Measurements from ENCODE around the gene PCDHA8.
"Not testable (repeated sequence)": the region's sequence is repeated elsewhere in the genome, so short reads cannot be mapped to it uniquely, and the experiment has no call there.

The PCDHA8 gene

GRCh38 chr5:140829511-140830501 lies 11.2 kb upstream of the PCDHA8 start:
- DNase-seq (ENCODE audit: low spot score): not testable (repeated sequence)

DNA sequence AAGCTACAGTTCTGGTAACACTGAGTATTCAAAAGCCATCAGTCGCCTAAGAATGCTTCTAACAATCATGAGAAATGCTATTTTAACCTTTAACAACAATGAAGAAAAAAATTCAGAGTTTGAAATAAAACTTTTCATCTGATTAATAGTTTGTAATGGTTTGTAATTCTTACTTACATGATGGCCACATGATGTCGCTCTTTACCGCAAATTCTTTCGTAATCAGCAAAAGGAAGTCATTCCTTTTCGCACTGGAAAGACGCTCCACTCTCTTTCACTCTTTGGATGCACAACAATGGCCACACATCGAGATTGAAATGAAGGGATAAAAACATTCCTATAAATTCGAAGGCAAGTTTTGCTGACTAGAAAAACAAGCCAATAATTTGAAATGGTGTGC lies 7.0 kb upstream of the PCDHA8 start, which contains the start of gene PCDHA7:
TSS of gene PCDHA7 (plus strand) at position 277 of the 400 bp plus-strand sequence. CDS start at position 392, 115 bp downstream.
- no peak for DNase-seq (ENCODE audit: low spot score)

DNA sequence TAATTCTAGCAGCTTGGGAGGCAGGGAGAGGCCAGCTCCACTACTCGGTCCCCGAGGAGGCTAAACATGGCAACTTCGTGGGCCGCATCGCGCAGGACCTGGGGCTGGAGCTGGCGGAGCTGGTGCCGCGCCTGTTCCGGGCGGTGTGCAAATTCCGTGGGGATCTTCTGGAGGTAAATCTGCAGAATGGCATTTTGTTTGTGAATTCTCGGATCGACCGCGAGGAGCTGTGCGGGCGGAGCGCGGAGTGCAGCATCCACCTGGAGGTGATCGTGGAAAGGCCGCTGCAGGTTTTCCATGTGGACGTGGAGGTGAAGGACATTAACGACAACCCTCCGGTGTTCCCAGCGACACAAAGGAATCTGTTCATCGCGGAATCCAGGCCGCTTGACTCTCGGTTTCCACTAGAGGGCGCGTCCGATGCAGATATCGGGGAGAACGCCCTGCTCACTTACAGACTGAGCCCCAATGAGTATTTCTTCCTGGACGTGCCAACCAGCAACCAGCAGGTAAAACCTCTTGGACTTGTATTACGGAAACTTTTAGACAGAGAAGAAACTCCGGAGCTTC lies 6.5 kb upstream of the PCDHA8 start:
- DNase-seq (ENCODE audit: low spot score): not testable (repeated sequence)

DNA sequence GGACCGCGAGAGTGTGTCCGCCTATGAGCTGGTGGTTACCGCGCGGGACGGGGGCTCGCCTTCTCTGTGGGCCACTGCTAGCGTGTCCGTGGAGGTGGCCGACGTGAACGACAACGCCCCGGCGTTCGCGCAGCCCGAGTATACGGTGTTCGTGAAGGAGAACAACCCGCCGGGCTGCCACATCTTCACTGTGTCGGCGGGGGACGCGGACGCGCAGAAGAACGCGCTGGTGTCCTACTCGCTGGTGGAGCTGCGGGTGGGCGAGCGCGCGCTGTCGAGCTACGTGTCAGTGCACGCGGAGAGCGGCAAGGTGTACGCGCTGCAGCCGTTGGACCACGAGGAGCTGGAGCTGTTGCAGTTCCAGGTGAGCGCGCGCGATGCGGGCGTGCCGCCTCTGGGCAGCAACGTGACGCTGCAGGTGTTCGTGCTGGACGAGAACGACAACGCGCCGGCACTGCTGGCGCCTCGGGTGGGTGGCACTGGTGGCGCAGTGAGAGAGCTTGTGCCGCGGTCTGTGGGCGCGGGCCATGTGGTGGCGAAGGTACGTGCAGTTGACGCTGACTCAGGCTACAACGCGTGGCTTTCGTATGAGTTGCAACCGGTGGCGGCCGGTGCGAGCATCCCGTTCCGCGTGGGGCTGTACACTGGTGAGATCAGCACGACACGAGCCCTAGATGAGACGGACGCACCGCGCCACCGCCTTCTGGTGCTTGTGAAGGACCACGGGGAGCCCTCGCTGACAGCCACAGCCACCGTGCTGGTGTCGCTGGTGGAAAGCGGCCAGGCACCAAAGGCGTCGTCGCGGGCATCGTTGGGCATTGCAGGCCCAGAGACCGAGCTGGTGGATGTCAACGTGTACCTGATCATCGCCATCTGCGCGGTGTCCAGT lies 5.1 kb upstream of the PCDHA8 start:
- no peak for DNase-seq (ENCODE audit: low spot score)

DNA sequence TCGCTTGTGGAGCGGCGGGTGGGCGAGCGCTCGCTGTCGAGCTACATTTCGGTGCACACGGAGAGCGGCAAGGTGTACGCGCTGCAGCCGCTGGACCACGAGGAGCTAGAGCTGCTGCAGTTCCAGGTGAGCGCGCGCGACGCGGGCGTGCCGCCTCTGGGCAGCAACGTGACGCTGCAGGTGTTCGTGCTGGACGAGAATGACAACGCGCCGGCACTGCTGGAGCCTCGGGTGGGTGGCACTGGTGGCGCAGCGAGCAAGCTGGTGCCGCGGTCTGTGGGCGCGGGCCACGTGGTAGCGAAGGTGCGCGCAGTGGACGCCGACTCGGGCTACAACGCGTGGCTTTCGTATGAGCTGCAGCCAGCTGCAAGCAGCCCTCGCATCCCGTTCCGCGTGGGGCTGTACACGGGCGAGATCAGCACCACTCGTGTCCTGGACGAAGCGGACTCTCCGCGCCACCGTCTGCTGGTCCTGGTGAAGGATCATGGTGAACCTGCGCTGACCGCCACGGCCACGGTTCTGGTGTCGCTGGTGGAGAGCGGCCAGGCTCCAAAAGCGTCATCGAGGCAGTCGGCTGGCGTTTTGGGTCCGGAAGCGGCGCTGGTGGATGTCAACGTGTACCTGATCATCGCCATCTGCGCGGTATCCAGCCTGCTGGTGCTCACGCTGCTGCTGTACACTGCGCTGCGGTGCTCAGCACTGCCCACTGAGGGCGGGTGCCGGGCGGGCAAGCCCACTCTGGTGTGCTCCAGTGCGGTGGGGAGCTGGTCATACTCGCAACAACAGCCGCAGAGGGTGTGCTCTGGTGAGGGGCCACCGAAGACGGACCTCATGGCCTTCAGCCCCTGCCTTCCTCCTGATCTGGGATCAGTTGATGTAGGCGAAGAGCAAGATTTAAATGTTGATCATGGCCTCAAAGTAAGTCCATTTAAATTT lies 2.1 kb downstream of the PCDHA8 start:
- DNase-seq (ENCODE audit: low spot score): no peak

GRCh38 chr5:140848139-140849102 lies 7.4 kb downstream of the PCDHA8 start, which contains the start of gene PCDHA9:
TSS of gene PCDHA9 (plus strand) at chr5:140848382. CDS start at chr5:140848496, 114 bp downstream.
- DNase-seq (ENCODE audit: low spot score): not testable (repeated sequence)

DNA sequence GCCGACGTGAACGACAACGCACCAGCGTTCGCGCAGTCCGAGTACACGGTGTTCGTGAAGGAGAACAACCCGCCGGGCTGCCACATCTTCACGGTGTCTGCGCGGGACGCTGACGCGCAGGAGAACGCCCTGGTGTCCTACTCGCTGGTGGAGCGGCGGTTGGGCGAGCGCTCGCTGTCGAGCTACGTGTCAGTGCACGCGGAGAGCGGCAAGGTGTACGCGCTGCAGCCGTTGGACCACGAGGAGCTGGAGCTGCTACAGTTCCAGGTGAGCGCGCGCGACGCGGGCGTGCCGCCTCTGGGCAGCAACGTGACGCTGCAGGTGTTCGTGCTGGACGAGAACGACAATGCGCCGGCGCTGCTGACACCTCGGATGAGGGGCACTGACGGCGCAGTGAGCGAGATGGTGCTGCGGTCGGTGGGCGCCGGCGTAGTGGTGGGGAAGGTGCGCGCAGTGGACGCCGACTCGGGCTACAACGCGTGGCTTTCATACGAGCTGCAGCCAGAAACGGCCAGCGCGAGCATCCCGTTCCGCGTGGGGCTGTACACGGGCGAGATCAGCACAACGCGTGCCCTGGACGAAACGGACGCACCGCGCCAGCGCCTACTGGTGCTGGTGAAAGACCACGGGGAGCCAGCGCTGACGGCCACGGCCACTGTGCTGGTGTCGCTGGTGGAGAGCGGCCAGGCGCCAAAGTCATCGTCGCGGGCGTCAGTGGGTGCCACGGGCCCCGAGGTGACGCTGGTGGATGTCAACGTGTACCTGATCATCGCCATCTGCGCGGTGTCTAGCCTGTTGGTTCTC lies 9.0 kb downstream of the PCDHA8 start:
- not testable (repeated sequence) for DNase-seq (ENCODE audit: low spot score)

- DNase-seq (ENCODE audit: low spot score): no peak
These were observed 15.0 kb downstream of the PCDHA8 start, which contains the start of gene PCDHA10 for GRCh38 chr5:140855772-140856674. TSS of gene PCDHA10 (plus strand) at chr5:140855897. CDS start at chr5:140856049, 152 bp downstream.

GRCh38 chr5:140857177-140857986 lies 16.4 kb downstream of the PCDHA8 start:
- no peak for DNase-seq (ENCODE audit: low spot score)

GRCh38 chr5:140857987-140858240 lies 16.9 kb downstream of the PCDHA8 start:
- DNase-seq (ENCODE audit: low spot score): no peak

GRCh38 chr5:140862441-140863295 lies 21.7 kb downstream of the PCDHA8 start:
- DNase-seq (ENCODE audit: low spot score): no peak

DNA sequence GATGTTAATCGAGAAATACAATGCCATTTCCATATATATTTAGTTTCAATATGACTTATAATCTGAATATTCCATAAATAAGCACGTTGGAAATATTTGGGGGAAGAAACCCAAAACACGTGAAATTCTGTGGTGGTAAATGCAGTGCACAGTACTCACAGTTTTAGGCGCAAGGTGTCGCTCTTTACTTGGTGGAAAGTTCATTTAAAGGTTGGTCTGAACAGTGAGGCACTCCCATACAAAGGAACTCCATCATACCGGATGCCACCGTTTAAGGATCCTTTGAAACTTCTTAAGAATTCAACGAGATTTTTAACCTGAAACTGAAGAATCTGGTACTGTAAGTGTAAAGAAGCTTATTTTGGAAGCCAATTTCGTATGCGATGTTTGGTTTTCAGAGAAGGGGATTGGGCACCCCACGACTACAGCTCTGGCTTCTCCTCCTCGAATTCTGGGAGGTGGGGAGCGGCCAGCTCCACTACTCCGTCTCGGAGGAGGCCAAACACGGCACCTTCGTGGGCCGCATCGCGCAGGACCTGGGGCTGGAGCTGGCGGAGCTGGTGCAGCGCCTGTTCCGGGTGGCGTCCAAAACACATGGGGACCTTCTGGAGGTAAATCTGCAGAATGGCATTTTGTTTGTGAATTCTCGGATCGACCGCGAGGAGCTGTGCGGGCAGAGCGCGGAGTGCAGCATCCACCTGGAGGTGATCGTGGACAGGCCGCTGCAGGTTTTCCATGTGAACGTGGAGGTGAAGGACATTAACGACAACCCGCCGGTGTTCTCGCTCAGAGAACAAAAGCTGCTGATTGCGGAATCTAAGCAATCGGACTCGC lies 28.0 kb downstream of the PCDHA8 start, which contains the start of gene PCDHA11:
TSS of gene PCDHA11 (plus strand) at position 237 of the 834 bp plus-strand sequence. CDS start at position 384, 147 bp downstream.
- no peak for DNase-seq (ENCODE audit: low spot score)

- no peak for DNase-seq (ENCODE audit: low spot score)
These were observed 28.5 kb downstream of the PCDHA8 start for GRCh38 chr5:140869555-140869886.

- DNase-seq (ENCODE audit: low spot score): no peak
These were observed 29.5 kb downstream of the PCDHA8 start for GRCh38 chr5:140870221-140871201.

Measured in D341Med (cell line).